ENCODE measurements around the gene BPIFB2.
"Not testable (repeated sequence)": the region's sequence is repeated elsewhere in the genome, so short reads cannot be mapped to it uniquely, and the experiment has no call there.

DNA sequence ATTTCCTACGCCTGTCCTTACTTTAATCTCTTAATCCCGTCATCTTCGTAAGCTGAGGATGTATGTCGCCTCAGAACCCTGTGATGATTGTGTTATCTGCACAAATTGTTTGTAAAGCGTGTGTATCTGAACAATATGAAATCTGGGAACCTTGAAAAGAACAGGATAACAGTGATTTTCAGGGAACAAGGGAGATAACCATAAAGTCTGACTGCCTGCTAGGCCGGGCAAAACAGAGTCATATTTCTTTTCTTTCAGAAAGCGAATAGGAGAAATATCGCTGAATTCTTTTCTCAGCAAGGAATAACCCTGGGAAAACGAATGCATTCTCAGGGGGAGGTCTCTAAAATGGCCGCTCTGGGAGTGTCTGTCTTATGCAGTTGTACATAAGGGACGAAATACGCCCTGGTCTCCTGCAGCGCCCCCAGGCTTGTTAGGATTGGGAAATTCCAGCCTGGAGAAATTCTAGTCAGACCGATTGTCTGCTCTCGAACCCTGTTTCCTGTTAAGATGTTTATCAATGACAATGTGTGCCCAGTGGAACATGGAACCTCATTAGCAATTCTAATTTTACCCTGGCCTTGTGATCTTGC lies 37.7 kb downstream of the BPIFB2 start:
- TF ChIP-seq, protein P1, sequence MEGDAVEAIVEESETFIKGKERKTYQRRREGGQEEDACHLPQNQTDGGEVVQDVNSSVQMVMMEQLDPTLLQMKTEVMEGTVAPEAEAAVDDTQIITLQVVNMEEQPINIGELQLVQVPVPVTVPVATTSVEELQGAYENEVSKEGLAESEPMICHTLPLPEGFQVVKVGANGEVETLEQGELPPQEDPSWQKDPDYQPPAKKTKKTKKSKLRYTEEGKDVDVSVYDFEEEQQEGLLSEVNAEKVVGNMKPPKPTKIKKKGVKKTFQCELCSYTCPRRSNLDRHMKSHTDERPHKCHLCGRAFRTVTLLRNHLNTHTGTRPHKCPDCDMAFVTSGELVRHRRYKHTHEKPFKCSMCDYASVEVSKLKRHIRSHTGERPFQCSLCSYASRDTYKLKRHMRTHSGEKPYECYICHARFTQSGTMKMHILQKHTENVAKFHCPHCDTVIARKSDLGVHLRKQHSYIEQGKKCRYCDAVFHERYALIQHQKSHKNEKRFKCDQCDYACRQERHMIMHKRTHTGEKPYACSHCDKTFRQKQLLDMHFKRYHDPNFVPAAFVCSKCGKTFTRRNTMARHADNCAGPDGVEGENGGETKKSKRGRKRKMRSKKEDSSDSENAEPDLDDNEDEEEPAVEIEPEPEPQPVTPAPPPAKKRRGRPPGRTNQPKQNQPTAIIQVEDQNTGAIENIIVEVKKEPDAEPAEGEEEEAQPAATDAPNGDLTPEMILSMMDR (IDR thresholded peaks at IDR 0.05; ENCODE audit: insufficient read depth, low read depth, low read length), result not testable (repeated sequence)
- TF ChIP-seq EZH2 (IDR thresholded peaks at IDR 0.05; ENCODE audit: insufficient read depth, low read length), result not testable (repeated sequence)

Measured in astrocyte (in vitro differentiated cells and primary cell).